Activated T-helper 2 cell treated with anti-CD3 and anti-CD28 coated beads, Interferon-gamma antibody, Interleukin-2, Interleukin-4, amounts not matched to agents 10 μg/mL and 5 μg/mL and 100 μg/mL, durations not matched to agents 14 hours and 24 hours and 36 hours (primary cell): ENCODE data around the gene DDI2. TPM values are rescaled to one million over a fixed set of nuclear protein-coding genes. Genes with fewer than 3 reads are reported as not detected.

ENCODE experiments used
- total RNA-seq: library from RNA; stranded (reverse); gene quantifications from 2 replicates; pipeline ENCODE4 v1.2.3, GENCODE V29; 2022

DDI2 gene
- total RNA-seq, 1 donor from 2014 or later = 46.4 TPM

Other genes starting within 250 kb of the DDI2 start
- gene EFHD2, start 207.6 kb upstream of the DDI2 start, total RNA-seq = 82.4 and 85.2 TPM in 2 replicates
- 0.34 and 0.64 TPM in 2 replicates for gene CTRC, start 179.0 kb upstream of the DDI2 start, total RNA-seq
- gene CELA2A, start 160.7 kb upstream of the DDI2 start, total RNA-seq = not detected in 2 replicates
- gene CELA2B, start 141.4 kb upstream of the DDI2 start, total RNA-seq = not detected in 2 replicates
- gene CASP9, start 93.2 kb upstream of the DDI2 start, total RNA-seq = 18.6 and 19.4 TPM in 2 replicates
- gene DNAJC16, start 90.6 kb upstream of the DDI2 start, total RNA-seq = 10.9 and 18.7 TPM in 2 replicates
- gene AGMAT, start 32.4 kb upstream of the DDI2 start, total RNA-seq = 30.1 and 32.5 TPM in 2 replicates
- gene PLEKHM2, start 66.9 kb downstream of the DDI2 start, total RNA-seq = 55.9 and 61.6 TPM in 2 replicates
- 1.1 and 1.6 TPM in 2 replicates for gene SLC25A34, start 118.8 kb downstream of the DDI2 start, total RNA-seq
- gene TMEM82, start 125.0 kb downstream of the DDI2 start, total RNA-seq = not detected in 2 replicates
- not detected in 2 replicates for gene FBLIM1, start 141.3 kb downstream of the DDI2 start, total RNA-seq
- gene UQCRHL, start 190.2 kb downstream of the DDI2 start, total RNA-seq = 1.5 and 1.6 TPM in 2 replicates
- gene SPEN, start 230.2 kb downstream of the DDI2 start, total RNA-seq = 75.0 and 75.9 TPM in 2 replicates